Measurements from ENCODE around the gene NRXN3. TPM values are rescaled to one million over a fixed set of nuclear protein-coding genes. Genes with fewer than 3 reads are reported as not detected.

The NRXN3 gene
- total and polyA plus RNA-seq, 8 donors: 1.3 to 7.6 (median 1.5) TPM

- no peak overlapping the region for H3K27ac ChIP-seq
- H3K27me3 ChIP-seq: no peaks in the 10 kb centered on the region
- H3K4me3 ChIP-seq: no peak overlapping the region
- TF ChIP-seq CTCF (IDR thresholded peaks at IDR 0.05): no peak
- no peaks in the 10 kb centered on the region for H3K36me3 ChIP-seq
- ATAC-seq (no peak), DNase-seq (no peak)
- no peaks in the 10 kb centered on the region for H3K9me3 ChIP-seq
- intact Hi-C loops (cut with DNase I): no loop called here
- no peaks in the 10 kb centered on the region for H3K4me1 ChIP-seq
These were observed 1444.3 kb downstream of the NRXN3 start for GRCh38 chr14:79614448-79614847.

GRCh38 chr14:79627058-79627457, 1456.9 kb downstream of the NRXN3 start:
- no peak for ATAC-seq

GRCh38 chr14:79629411-79630287, 1459.5 kb downstream of the NRXN3 start:
- intact Hi-C loops (cut with DNase I): no loop called here
- ATAC-seq (no peak), DNase-seq (no peak)
- H3K36me3 ChIP-seq: no peaks in the 10 kb centered on the region
- no peaks in the 10 kb centered on the region for H3K27me3 ChIP-seq
- TF ChIP-seq CTCF (IDR thresholded peaks at IDR 0.05): no peak
- H3K4me3 ChIP-seq: no peak overlapping the region
- H3K27ac ChIP-seq: no peak overlapping the region
- H3K9me3 ChIP-seq: peaks cover 0 to 2% of the 10 kb centered on the region in 2 donors
- H3K4me1 ChIP-seq: no peaks in the 10 kb centered on the region

More at GRCh38 chr14:79627058-79627457, 1456.9 kb downstream of the NRXN3 start:
- H3K4me3 ChIP-seq: no peak overlapping the region
- DNase-seq: no peak
- no peak overlapping the region for H3K27ac ChIP-seq
- no peaks in the 10 kb centered on the region for H3K36me3 ChIP-seq
- TF ChIP-seq CTCF (IDR thresholded peaks at IDR 0.05): no peak
- H3K9me3 ChIP-seq: peaks cover 0 to 2% of the 10 kb centered on the region in 2 donors
- H3K4me1 ChIP-seq: no peaks in the 10 kb centered on the region
- intact Hi-C loops (cut with DNase I): no loop called here
- no peaks in the 10 kb centered on the region for H3K27me3 ChIP-seq

- Histone ChIP-seq H3K36me3 (no peaks in the 10 kb centered on the region), H3K27ac (no peak overlapping the region), H3K4me1 (no peaks in the 10 kb centered on the region), H3K9me3 (peaks cover 0 to 2% of the 10 kb centered on the region in 2 donors), H3K4me3 (no peak overlapping the region), H3K27me3 (no peaks in the 10 kb centered on the region)
- intact Hi-C loops (cut with DNase I): no loop called here
- TF ChIP-seq CTCF (IDR thresholded peaks at IDR 0.05): no peak
- peak; percentile 60 for ATAC-seq
- DNase-seq: no peak
These were observed 1460.3 kb downstream of the NRXN3 start for GRCh38 chr14:79630288-79630960.

- peak in 1 of 4 donors; percentile 76 for DNase-seq
- no peaks in the 10 kb centered on the region for H3K4me1 ChIP-seq
- TF ChIP-seq CTCF (IDR thresholded peaks at IDR 0.05): no peak
- H3K4me3 ChIP-seq: no peak overlapping the region
- intact Hi-C loops (cut with DNase I): no loop called here
- H3K36me3 ChIP-seq: no peaks in the 10 kb centered on the region
- ATAC-seq: no peak
- H3K27ac ChIP-seq: no peak overlapping the region
- H3K9me3 ChIP-seq: peaks cover 0 to 2% of the 10 kb centered on the region in 2 donors
- H3K27me3 ChIP-seq: no peaks in the 10 kb centered on the region
These were observed 1461.1 kb downstream of the NRXN3 start for GRCh38 chr14:79631276-79631675.

Data from left lung (tissue), 10 donors.